ENCODE results near the gene ME1. TPM values are rescaled to one million over a fixed set of nuclear protein-coding genes. Genes with fewer than 3 reads are reported as not detected.

The ME1 gene
- total and polyA plus RNA-seq, 2 donors (not counting 3 experiments of a cell fraction or from before 2014, with no cell fraction given) = 7.3 to 29.3 TPM

GRCh38 chr6:83462524-83462923, 31.7 kb upstream of the ME1 start:
- FAIRE-seq (no peak), DNase-seq (ENCODE audit: low read depth, low spot score) (no peak)
- dilution Hi-C loops (cut with MboI; ENCODE audit: extremely low pct_ligation_motif_present, low sequenced_read_pairs) (no loop called here), intact Hi-C loops (cut with micrococcal nuclease) (no loop called here)
- no peak overlapping the region for H3K27ac ChIP-seq (ENCODE audit: insufficient read depth, low read depth, low read length)
- H3K4me3 ChIP-seq (replicated peaks in 1 of 3; ENCODE audit: insufficient read depth in 1 of 3, low read depth in 1 of 3, low read length in 3 of 3) = no peak overlapping the region
- POLR2A ChIA-PET = no interaction called here
- H3K4me2 ChIP-seq (ENCODE audit: insufficient read depth, low read length) = no peak overlapping the region
- H2AFZ ChIP-seq (ENCODE audit: low read depth, low read length) = no peak overlapping the region
- BruUV-seq (replicated peaks) = no TSS peak
- no peaks in the 10 kb centered on the region for H3K9me1 ChIP-seq (replicated peaks; ENCODE audit: control insufficient read depth, extremely low read depth, insufficient read depth, low read length)
- peaks cover 0 to 1% of the 10 kb centered on the region in 2 experiments for H3K27me3 ChIP-seq (ENCODE audit: control insufficient read depth in 2 of 2, insufficient read depth in 2 of 2, low read length in 2 of 2)
- CTCF ChIA-PET = interaction anchor here (0.5 kb wide), 1 partner anchor 50 kb away, joined by 6 read pairs; the partner anchor contains the start of gene PRSS35
- no peaks in the 10 kb centered on the region for H3K36me3 ChIP-seq (ENCODE audit: control insufficient read depth in 2 of 2, extremely low read depth in 1 of 2, insufficient read depth in 2 of 2, low read length in 2 of 2)
- H3K79me2 ChIP-seq (ENCODE audit: control insufficient read depth, insufficient read depth, low read length) = no peaks in the 10 kb centered on the region
- TF ChIP-seq MAX (IDR thresholded peaks at IDR 0.05; ENCODE audit: insufficient read depth, insufficient read length) = no peak
- TF ChIP-seq MYC (IDR thresholded peaks at IDR 0.05; ENCODE audit: low read depth, low read length) = no peak
- TF ChIP-seq GATA2 (IDR thresholded peaks at IDR 0.05; ENCODE audit: insufficient read depth, insufficient read length, low read depth, low read length) = no peak
- TF ChIP-seq POLR2AphosphoS5 (IDR thresholded peaks at IDR 0.05; ENCODE audit: insufficient read depth, low read depth, low read length) = no peak
- TF ChIP-seq POLR2A (IDR thresholded peaks at IDR 0.05; ENCODE audit: low read depth, low read length) = no peak
- no peak for TF ChIP-seq EZH2 (IDR thresholded peaks at IDR 0.05; ENCODE audit: borderline replicate concordance, low read depth, low read length, severe bottlenecking)
- no peak for TF ChIP-seq JUN (IDR thresholded peaks at IDR 0.05; ENCODE audit: borderline replicate concordance, insufficient read depth, insufficient read length, low read depth)
- TF ChIP-seq FOS (IDR thresholded peaks at IDR 0.05; ENCODE audit: borderline replicate concordance, insufficient read depth, low read length) = no peak
- no peak for TF ChIP-seq CTCF (IDR thresholded peaks at IDR 0.05; ENCODE audit: extremely low read depth in 1 of 2, insufficient read depth in 1 of 2, low read depth in 1 of 2, low read length in 2 of 2)
- no peaks in the 10 kb centered on the region for H3K9me3 ChIP-seq (replicated peaks; ENCODE audit: control insufficient read depth, insufficient read depth, low read length)
- no peaks in the 10 kb centered on the region for H4K20me1 ChIP-seq (replicated peaks; ENCODE audit: control insufficient read depth, extremely low read depth, insufficient read depth, low read length)
- H3K4me1 ChIP-seq (ENCODE audit: control insufficient read depth, extremely low read depth, insufficient read depth, low read length) = no peaks in the 10 kb centered on the region
- H3K9ac ChIP-seq (replicated peaks; ENCODE audit: extremely low read depth, insufficient read depth, low read length) = no peak overlapping the region

All from endothelial cell of umbilical vein (primary cell).